Measurements from ENCODE around the gene TBL1X.

DNA sequence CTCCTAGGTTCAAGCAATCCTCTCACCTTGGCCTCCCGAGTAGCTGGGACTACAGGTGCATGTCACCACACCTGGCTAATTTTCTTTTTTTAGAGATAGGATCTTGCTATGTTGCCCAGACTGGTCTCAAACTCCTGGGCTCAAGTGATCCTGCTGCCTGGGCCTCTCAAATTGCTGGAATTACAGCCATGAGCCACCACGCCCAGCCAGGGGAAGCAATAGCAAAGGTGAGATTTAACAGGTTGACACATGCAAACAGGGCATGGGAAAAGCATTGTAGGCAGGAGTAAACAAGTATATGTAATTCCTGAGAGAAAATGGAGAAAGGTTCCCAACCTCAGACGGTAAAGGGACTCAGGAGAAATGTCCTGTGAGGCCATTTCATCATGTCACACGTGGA lies 33.6 kb upstream of the TBL1X start:
- TF ChIP-seq, protein P1, sequence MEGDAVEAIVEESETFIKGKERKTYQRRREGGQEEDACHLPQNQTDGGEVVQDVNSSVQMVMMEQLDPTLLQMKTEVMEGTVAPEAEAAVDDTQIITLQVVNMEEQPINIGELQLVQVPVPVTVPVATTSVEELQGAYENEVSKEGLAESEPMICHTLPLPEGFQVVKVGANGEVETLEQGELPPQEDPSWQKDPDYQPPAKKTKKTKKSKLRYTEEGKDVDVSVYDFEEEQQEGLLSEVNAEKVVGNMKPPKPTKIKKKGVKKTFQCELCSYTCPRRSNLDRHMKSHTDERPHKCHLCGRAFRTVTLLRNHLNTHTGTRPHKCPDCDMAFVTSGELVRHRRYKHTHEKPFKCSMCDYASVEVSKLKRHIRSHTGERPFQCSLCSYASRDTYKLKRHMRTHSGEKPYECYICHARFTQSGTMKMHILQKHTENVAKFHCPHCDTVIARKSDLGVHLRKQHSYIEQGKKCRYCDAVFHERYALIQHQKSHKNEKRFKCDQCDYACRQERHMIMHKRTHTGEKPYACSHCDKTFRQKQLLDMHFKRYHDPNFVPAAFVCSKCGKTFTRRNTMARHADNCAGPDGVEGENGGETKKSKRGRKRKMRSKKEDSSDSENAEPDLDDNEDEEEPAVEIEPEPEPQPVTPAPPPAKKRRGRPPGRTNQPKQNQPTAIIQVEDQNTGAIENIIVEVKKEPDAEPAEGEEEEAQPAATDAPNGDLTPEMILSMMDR (IDR thresholded peaks at IDR 0.05): no peak
- TF ChIP-seq EZH2 (IDR thresholded peaks at IDR 0.05; ENCODE audit: borderline replicate concordance, insufficient read depth, low read depth, low read length, poor library complexity, severe bottlenecking): no peak

Measured in B cell (primary cell).